ENCODE results near the gene RAVER1.

DNA sequence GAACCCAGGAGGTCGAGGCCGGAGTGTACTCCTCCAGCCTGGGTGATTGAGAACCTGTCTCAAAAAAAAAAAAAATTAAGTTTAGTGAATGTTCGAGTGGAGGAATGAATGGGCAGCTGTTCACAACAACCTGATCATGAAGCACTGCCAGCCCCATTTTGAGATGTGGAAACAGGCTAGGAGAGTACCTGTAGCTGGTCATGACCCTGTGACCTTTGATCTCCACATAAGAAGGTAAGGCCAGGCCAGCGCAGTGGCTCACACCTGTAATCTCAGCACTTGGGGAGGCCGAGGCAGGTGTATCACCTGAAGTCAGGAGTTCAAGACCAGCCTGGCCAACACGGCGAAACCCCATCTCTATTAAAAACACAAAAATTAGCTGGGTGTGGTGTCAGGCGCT lies 7.6 kb downstream of the RAVER1 start:
- TF ChIP-seq POLR2A (IDR thresholded peaks at IDR 0.05) (no peak), POLR2AphosphoS5 (IDR thresholded peaks at IDR 0.05) (no peak), EP300 (IDR thresholded peaks at IDR 0.05) (no peak)
- TF ChIP-seq, protein P1, sequence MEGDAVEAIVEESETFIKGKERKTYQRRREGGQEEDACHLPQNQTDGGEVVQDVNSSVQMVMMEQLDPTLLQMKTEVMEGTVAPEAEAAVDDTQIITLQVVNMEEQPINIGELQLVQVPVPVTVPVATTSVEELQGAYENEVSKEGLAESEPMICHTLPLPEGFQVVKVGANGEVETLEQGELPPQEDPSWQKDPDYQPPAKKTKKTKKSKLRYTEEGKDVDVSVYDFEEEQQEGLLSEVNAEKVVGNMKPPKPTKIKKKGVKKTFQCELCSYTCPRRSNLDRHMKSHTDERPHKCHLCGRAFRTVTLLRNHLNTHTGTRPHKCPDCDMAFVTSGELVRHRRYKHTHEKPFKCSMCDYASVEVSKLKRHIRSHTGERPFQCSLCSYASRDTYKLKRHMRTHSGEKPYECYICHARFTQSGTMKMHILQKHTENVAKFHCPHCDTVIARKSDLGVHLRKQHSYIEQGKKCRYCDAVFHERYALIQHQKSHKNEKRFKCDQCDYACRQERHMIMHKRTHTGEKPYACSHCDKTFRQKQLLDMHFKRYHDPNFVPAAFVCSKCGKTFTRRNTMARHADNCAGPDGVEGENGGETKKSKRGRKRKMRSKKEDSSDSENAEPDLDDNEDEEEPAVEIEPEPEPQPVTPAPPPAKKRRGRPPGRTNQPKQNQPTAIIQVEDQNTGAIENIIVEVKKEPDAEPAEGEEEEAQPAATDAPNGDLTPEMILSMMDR (IDR thresholded peaks at IDR 0.05): no peak
